ENCODE data around the gene ZYX.

DNA sequence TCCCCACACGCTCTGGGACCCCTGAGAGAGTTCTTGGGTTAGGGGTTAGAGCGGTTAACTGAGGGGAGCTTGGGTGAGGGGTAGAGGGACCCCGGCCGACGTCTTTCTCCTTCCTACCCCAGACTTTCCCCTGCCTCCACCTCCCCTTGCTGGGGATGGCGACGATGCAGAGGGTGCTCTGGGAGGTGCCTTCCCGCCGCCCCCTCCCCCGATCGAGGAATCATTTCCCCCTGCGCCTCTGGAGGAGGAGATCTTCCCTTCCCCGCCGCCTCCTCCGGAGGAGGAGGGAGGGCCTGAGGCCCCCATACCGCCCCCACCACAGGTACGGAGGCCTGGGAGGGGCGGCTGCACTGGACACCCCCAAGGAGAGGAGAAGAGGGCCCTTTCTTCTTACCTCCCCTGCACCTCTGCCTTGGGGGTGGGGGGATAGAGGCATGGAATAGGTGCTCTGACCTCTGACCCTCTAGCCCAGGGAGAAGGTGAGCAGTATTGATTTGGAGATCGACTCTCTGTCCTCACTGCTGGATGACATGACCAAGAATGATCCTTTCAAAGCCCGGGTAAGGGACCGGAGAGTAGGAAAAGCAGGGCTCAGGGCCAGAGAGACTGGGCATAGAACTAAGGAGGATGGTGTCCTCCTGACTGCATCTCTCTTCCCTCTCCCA is 1.1 kb downstream of the ZYX start:
- TF ChIP-seq SIN3A (IDR thresholded peaks at IDR 0.05; ENCODE audit: borderline replicate concordance, low read depth, low read length): 0 out of 2 replicates have a peak, but pooled peaks have one; percentile 5
- no peak for TF ChIP-seq RAD21 (IDR thresholded peaks at IDR 0.05; ENCODE audit: low read length)
- no peak for TF ChIP-seq EP300 (IDR thresholded peaks at IDR 0.05; ENCODE audit: borderline replicate concordance in 1 of 2, low read depth in 1 of 2, low read length in 1 of 2)
- TF ChIP-seq FOXM1 (IDR thresholded peaks at IDR 0.05; ENCODE audit: low read depth): no peak
